ENCODE results near the gene KRT6C.

KRT6C gene

DNA sequence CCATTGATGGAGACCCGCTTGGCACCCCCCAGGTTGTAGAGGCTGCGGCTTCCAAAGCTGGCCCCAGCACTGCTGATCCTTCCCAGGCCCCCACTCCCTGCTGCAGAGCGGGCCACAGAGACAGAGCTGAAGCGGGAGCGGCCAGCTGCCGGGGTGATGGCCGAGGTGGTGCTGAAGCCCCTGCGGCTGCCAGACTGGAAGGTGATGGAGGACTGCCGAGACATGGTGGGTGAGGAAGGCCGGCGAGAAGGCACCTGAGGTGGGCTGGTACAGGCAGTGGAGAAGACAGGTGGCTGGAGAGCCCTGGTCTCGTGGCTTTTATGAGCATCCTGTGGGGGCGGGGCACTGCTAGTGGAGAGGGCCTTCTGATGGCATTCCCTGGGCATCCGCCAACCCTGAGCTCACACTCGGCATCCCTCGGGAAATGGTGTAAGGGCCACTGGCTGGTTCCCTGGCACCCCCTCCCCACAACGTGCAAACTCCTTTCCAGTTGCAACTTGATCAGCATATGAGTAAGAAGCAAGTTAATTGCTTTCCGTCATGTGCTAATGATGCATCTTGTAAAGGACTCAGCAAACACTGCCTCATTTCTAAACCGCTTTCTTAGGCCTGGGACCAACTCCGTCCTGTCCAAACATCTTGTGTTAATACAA lies 39.4 kb downstream of the KRT6C start, which contains the start of gene KRT75:
Gene KRT75 (minus strand): TSS at position 291 of the 653 bp plus-strand sequence. CDS start 67 bp downstream, at position 224.
- no peak for DNase-seq

DNA sequence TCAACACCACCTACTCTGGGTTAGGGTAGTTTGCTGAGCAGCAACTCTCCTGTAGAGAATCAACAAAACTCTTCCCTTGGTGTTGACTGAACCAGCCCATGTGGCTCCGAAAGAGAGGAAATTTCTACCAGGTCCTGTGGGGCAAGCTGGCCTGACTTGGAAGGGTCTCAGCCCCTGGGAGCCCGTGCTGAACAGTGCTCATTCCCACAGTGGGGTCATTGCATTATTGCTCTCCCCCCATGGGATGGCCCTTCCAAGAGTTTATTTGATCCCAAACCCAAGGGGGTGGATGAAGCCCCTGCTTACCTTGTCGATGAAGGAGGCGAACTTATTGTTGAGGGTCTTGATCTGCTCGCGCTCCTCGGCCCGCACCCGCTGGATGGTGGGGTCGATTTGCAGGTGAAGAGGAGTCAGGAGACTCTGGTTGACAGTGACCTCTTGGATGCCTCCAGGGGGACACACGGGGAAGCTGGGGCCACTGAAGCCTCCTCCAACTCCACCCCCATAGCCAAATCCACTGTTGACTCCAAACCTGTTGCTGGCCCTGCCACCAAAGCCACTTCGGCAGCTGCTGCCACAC lies 40.0 kb downstream of the KRT6C start:
- DNase-seq = no peak

DNA sequence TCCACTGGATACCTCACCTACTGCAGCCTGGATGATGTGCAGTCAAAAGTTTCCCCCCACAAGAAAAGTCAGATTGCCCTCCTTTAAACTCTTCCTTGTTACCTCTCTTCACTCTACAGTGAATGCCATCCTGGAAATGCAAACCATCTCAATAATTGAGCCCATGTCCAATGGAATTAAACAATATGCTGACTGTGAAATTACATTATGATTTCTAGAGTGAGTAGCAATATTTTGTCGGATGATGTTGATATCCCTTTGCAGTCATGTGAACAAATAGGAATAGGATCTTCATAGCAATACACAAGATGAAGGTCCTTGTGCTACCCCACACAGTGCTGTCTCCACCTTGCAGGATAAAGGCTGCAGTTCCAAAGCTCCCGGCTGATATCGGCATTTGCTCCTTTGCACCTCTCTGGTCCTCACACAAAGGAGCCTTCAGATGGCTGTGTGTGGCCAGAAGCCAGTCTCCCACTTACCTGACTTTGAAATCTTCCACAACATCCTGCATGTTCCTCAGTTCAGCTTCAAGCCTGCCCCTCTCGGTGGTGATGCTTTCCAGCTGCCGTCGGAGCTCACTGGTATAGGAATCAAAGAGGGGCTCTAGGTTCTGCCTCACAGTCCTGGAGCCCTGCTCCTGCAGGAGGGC lies 40.9 kb downstream of the KRT6C start:
- no peak for DNase-seq

DNA sequence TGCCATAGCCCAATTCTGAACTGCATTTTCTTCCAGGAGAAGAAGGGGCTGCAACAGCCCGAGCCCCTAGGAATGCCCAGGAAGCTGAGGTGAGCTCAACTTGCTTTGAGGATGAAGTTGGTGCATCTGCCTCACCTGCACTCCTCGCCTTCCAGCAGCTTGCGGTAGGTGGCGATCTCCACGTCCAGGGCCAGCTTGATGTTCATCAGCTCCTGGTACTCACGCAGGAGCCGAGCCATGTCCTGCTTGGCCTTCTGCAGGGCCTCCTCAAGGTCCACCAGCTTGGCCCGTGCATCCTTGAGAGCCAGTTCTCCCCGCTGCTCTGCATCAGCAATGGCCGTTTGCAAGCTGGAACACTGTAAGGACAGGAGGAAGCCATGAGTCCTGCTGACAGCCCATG lies 45.5 kb downstream of the KRT6C start:
- DNase-seq = no peak

DNA sequence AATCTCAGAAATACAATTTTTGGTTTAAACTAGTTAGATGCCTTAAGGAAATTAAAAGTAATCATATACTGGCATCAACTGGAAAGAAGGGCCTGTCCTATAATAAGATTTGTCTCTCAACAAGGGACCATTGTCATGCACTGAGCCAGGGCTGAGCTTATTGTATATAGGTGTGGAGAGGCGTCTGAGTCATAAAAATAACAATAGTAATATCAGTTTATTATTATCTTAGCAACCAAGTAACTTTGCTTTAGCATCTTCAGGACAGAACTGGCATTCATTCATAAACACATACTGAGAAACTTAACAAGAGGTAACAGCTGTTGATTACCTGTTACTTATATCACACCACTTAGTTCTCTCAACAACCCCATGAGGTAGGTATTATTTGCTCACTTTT lies 46.5 kb downstream of the KRT6C start:
- no peak for DNase-seq

DNA sequence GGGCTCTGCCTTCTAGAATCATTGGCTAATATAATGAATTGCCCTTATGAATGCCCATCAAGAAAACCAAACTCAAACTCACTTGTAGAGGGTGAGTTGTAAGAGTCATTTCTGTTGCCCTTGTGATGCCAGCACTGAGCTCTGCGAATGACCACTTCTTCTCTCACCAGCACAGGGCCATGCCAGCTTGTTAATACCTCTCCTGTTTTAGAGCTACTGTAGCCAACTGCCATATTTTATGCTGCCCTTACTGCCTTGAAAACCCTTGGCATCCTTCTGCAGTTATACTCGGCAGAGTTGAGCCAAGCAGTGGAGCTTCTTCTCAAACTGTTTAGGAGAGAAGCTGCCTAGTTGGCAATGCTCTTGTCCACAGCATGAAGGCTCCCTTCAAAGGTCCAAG lies 47.6 kb downstream of the KRT6C start:
- no peak for DNase-seq

DNA sequence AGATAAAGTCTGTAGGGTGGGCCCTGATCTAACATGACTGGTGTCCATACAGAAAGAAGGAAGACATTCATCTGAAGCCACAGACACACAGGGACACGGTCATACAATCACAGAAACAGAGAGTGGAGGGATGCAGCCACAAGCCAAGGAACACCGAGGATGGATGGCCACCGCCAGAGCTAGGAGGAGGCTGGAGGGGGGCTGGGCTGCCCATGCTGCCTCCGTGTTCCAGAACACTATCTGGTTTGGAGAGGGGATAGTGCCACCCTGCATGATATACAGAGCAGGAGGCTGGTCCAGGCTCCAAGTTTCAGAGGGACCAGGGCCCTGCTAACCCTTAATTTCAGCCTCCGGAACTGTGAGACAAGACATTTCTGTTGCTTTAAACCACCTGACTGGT lies 48.1 kb downstream of the KRT6C start:
- no peak for DNase-seq

DNA sequence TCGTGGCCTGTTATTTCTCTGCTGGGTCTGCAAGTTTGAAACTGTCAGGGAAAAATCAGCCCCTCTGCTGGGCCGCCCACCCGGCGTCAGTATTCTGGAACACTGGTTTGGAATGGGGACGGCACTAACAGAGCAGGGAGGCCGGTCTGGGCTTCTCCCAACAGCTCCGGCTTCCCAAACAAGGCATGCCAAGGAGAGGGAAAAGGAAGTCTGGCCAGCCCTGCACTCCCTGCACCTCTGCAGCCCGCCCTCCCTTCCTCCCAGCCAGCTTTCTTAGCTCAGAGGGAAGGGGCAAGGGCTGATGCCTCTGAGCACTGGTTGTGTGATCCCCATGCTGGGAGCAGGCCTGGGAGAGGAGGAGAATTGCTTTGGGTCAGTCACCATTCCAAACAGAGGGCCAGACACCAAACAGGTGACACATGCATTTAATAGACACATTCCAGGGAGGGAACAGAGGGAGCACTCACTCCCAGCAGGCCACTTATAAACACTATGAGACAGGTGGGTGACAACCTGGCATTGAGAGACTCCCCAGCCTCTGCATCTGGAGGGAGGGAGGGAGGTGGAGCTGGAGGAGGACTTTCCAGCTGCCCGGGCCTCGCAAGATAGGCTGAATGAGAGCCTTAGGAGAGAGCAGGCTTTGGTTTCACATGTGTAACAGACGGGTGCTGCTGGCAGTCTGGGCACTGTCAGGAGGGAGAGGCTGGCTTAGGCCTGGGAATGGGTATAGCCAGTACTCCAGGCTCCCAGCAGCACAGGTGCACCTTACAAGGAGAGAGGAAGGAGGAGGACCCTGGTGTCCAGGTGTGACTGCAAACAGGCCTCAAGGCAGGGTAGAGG lies 49.7 kb downstream of the KRT6C start:
- DNase-seq = no peak

DNA sequence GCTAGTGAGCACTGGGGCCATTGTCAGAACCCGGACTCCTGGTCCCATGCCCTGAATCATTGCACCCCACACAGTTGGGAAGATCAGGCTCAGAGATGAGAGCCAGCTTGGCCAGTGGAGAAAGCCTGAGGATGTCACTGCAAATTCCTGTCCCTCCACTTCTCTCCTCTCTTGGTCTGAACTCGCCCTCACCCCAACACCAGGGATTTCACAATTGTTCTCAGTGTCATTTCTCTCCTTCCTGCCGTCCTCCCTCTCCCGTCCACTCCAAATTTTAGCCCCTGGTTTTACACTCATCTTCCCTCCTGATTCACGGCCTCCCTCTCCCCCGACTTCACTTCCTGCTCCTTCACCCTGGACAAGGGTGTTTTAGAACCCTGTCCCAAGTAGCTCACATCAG lies 50.6 kb downstream of the KRT6C start:
- DNase-seq = no peak

DNA sequence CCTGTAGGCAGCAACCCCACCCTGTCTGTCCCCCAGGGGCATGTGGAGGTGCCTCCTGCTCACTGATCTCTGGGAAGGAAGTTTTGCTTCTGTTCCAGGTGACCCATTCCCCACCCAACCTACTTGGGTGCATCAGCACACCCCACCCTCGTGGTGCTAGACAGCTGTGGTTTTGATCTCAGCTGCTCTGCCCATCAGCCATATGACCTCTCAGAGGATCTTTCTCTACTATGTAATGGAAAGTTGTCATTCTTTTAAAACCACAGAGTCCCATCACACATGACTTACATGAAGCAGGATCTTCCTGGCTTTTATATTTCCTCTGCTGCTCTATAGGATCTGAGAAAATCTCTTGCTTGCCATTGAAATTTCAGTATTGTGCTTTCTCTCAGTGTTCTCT lies 53.9 kb downstream of the KRT6C start:
- DNase-seq = no peak

DNA sequence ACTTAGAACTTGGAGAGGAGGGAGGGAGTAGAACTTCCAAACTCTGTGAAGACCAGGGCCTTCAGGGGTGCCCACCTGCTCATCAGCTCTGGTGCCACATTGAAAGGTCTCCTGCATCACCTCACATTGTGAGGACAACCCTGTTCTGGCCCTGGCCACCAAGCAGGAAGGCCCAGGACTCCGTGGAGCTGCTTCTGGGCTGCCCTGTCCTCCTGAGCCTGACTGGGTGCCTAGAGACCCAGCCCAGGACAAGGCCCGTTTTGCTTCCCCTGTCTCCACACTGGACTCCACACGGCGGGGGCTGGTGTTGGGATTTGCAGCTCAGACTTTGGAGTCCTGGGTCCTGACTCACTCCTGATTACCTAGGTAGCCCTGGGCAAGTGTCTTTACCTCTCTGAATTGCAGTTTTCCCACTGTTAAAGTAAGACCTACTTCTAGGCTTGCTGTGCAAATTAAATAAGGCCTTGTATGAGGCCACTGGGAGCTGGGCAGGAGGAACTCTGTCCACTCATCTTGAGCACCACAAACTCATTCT lies 55.0 kb downstream of the KRT6C start:
- DNase-seq = no peak
